ENCODE data around the gene IARS1. TPM values are rescaled to one million over a fixed set of nuclear protein-coding genes. Genes with fewer than 3 reads are reported as not detected.
A peak's percentile ranks its signal among the peaks of the same experiment; 100 is the strongest.

The IARS1 gene
- total RNA-seq (83.9 TPM), polyA plus RNA-seq (30.8 TPM)
- long read RNA-seq, donor 1: 0 reads
- long read RNA-seq, donor 2: 0 reads
- long read RNA-seq, donor 3, full-length matches to known transcripts: 1 of 1 reads
- long read RNA-seq, donor 3, partial matches to known transcripts: 0 of 1 reads
- long read RNA-seq, donor 3, other reads (novel, unspliced or antisense): 0 of 1 reads
- long read RNA-seq, donor 4, full-length matches to known transcripts: 1 of 8 reads
- long read RNA-seq, donor 4, partial matches to known transcripts: 7 of 8 reads
- long read RNA-seq, donor 4, other reads (novel, unspliced or antisense): 0 of 8 reads
- long read RNA-seq, donor 5, partial matches to known transcripts: 7 of 9 reads
- long read RNA-seq, donor 5, other reads (novel, unspliced or antisense): 0 of 9 reads
- long read RNA-seq, donor 6, full-length matches to known transcripts: 3 of 9 reads
- long read RNA-seq, donor 6, partial matches to known transcripts: 6 of 9 reads
- long read RNA-seq, donor 6, other reads (novel, unspliced or antisense): 0 of 9 reads
- long read RNA-seq, donor 7, full-length matches to known transcripts: 6 of 6 reads
- long read RNA-seq, donor 7, partial matches to known transcripts: 0 of 6 reads
- long read RNA-seq, donor 7, other reads (novel, unspliced or antisense): 0 of 6 reads
- long read RNA-seq, donor 8, full-length matches to known transcripts: 2 of 7 reads
- long read RNA-seq, donor 8, partial matches to known transcripts: 5 of 7 reads
- long read RNA-seq, donor 8, other reads (novel, unspliced or antisense): 0 of 7 reads
- long read RNA-seq, donor 9, full-length matches to known transcripts: 1 of 1 reads
- long read RNA-seq, donor 9, partial matches to known transcripts: 0 of 1 reads
- long read RNA-seq, donor 9, other reads (novel, unspliced or antisense): 0 of 1 reads
- long read RNA-seq, donor 10: 0 reads

GRCh38 chr9:92293452-92294296 lies at the start of gene IARS1:
TSS of gene IARS1 (minus strand) at chr9:92293697. CDS start at chr9:92289419, 4,278 bp downstream.
- peak; percentile 95 to 99 (median 98) for DNase-seq (ENCODE audit: low read depth in 6 of 9, low spot score in 9 of 9)
- Histone ChIP-seq H3K4me3 (ENCODE audit: low read length in 2 of 2) (peak within 1 kb of the TSS; percentile 79 to 89), H3K4me1 (ENCODE audit: control insufficient read depth in 2 of 2, insufficient read depth in 2 of 2, low read length in 2 of 2) (peaks cover 6 to 12% of the 10 kb centered on the region in 2 donors), H3K36me3 (ENCODE audit: control insufficient read depth in 2 of 2, insufficient read depth in 2 of 2, low read length in 1 of 2) (peaks cover 3 to 21% of the 10 kb centered on the region in 2 donors), H3K9me3 (ENCODE audit: control insufficient read depth in 2 of 2, insufficient read depth in 1 of 2, low read length in 1 of 2) (no peaks in the 10 kb centered on the region), H3K27ac (ENCODE audit: low read depth in 1 of 2, low read length in 1 of 2) (peak within 1 kb of the TSS; percentile 63 to 93), H3K27me3 (ENCODE audit: control insufficient read depth in 2 of 2, insufficient read depth in 1 of 2, low read length in 1 of 2) (no peaks in the 10 kb centered on the region)
- WGBS: under 1% methylated on average over 63 of the region's 63 CpGs

- H3K9me3 ChIP-seq (ENCODE audit: control insufficient read depth in 2 of 2, insufficient read depth in 1 of 2, low read length in 1 of 2): no peaks in the 10 kb centered on the region
- DNase-seq (ENCODE audit: low read depth in 6 of 9, low spot score in 9 of 9): no peak
Measured at GRCh38 chr9:92342825-92343488, 49.5 kb upstream of the IARS1 start.

DNA sequence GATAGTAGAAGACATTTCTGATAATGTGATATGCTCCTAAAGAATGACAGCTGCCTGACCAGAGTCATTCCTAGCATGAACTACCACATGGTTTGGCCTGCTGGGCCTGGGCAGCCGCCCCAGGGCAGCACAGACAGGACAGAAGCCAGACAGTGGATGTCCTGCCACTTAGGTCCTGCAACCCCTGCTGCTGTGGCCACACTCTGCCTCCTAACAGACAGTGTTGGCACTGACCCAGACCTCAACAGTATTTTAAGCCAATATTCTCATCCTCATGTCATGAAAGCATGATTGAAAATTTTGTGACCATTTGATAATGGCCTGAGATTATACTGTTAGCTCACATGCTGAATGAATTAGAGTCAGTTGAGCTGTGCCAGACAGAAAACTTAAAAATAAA lies 48.1 kb upstream of the IARS1 start:
- no peaks in the 10 kb centered on the region for H3K4me1 ChIP-seq (ENCODE audit: control insufficient read depth in 2 of 2, insufficient read depth in 2 of 2, low read length in 2 of 2)
- DNase-seq (ENCODE audit: low read depth in 6 of 9, low spot score in 9 of 9): no peak
- no peaks in the 10 kb centered on the region for H3K27me3 ChIP-seq (ENCODE audit: control insufficient read depth in 2 of 2, insufficient read depth in 1 of 2, low read length in 1 of 2)
- H3K9me3 ChIP-seq (ENCODE audit: control insufficient read depth in 2 of 2, insufficient read depth in 1 of 2, low read length in 1 of 2): no peaks in the 10 kb centered on the region
- peaks cover 28 to 32% of the 10 kb centered on the region in 2 donors for H3K36me3 ChIP-seq (ENCODE audit: control insufficient read depth in 2 of 2, insufficient read depth in 2 of 2, low read length in 1 of 2)
- no peak overlapping the region for H3K27ac ChIP-seq (ENCODE audit: low read depth in 1 of 2, low read length in 1 of 2)
- WGBS: 98% methylated on average over 1 of the region's 1 CpG
- H3K4me3 ChIP-seq (ENCODE audit: low read length in 2 of 2): no peak overlapping the region

More at GRCh38 chr9:92342825-92343488, 49.5 kb upstream of the IARS1 start:
- 95% methylated on average over 1 of the region's 1 CpG for WGBS
- Histone ChIP-seq H3K4me1 (ENCODE audit: control insufficient read depth in 2 of 2, insufficient read depth in 2 of 2, low read length in 2 of 2) (no peaks in the 10 kb centered on the region), H3K36me3 (ENCODE audit: control insufficient read depth in 2 of 2, insufficient read depth in 2 of 2, low read length in 1 of 2) (peaks cover 23 to 31% of the 10 kb centered on the region in 2 donors), H3K27ac (ENCODE audit: low read depth in 1 of 2, low read length in 1 of 2) (no peak overlapping the region), H3K4me3 (ENCODE audit: low read length in 2 of 2) (no peak overlapping the region), H3K27me3 (ENCODE audit: control insufficient read depth in 2 of 2, insufficient read depth in 1 of 2, low read length in 1 of 2) (no peaks in the 10 kb centered on the region)

- no peak overlapping the region for H3K4me3 ChIP-seq (ENCODE audit: low read length in 2 of 2)
- H3K4me1 ChIP-seq (ENCODE audit: control insufficient read depth in 2 of 2, insufficient read depth in 2 of 2, low read length in 2 of 2): no peaks in the 10 kb centered on the region
- H3K9me3 ChIP-seq (ENCODE audit: control insufficient read depth in 2 of 2, insufficient read depth in 1 of 2, low read length in 1 of 2): no peaks in the 10 kb centered on the region
- no peak for DNase-seq (ENCODE audit: low read depth in 6 of 9, low spot score in 9 of 9)
- peaks cover 12 to 27% of the 10 kb centered on the region in 2 donors for H3K36me3 ChIP-seq (ENCODE audit: control insufficient read depth in 2 of 2, insufficient read depth in 2 of 2, low read length in 1 of 2)
- no peak overlapping the region for H3K27ac ChIP-seq (ENCODE audit: low read depth in 1 of 2, low read length in 1 of 2)
- 99% methylated on average over 2 of the region's 2 CpGs for WGBS
- H3K27me3 ChIP-seq (ENCODE audit: control insufficient read depth in 2 of 2, insufficient read depth in 1 of 2, low read length in 1 of 2): no peaks in the 10 kb centered on the region
Measured at GRCh38 chr9:92333282-92333634, 39.8 kb upstream of the IARS1 start.

GRCh38 chr9:92332577-92333281 lies 39.2 kb upstream of the IARS1 start:
- H3K36me3 ChIP-seq (ENCODE audit: control insufficient read depth in 2 of 2, insufficient read depth in 2 of 2, low read length in 1 of 2): peaks cover 7 to 22% of the 10 kb centered on the region in 2 donors
- no peaks in the 10 kb centered on the region for H3K4me1 ChIP-seq (ENCODE audit: control insufficient read depth in 2 of 2, insufficient read depth in 2 of 2, low read length in 2 of 2)
- DNase-seq (ENCODE audit: low read depth in 6 of 9, low spot score in 9 of 9): no peak
- no peaks in the 10 kb centered on the region for H3K27me3 ChIP-seq (ENCODE audit: control insufficient read depth in 2 of 2, insufficient read depth in 1 of 2, low read length in 1 of 2)
- H3K27ac ChIP-seq (ENCODE audit: low read depth in 1 of 2, low read length in 1 of 2): no peak overlapping the region
- no peaks in the 10 kb centered on the region for H3K9me3 ChIP-seq (ENCODE audit: control insufficient read depth in 2 of 2, insufficient read depth in 1 of 2, low read length in 1 of 2)
- WGBS: 98% methylated on average over 3 of the region's 3 CpGs
- no peak overlapping the region for H3K4me3 ChIP-seq (ENCODE audit: low read length in 2 of 2)

DNA sequence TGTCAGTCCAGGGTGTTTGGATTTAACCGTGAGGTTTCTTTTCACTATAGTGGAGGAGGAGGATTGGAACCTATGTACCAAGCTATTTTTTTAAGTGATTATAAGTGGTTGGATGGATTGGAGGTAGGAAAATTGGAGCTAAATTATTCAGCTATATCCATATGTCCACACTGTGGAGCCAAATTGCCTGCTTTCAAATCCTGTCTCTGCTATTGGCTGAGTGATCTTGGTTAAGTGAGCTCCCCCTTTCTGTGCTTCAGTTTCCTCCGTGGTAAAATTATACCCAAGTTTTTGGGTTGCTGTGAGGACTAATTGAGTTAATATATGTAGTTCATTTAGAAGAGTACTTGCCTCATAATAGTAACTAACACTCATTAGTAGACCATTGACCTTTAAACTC lies 34.7 kb upstream of the IARS1 start:
- no peak overlapping the region for H3K27ac ChIP-seq (ENCODE audit: low read depth in 1 of 2, low read length in 1 of 2)
- 52% methylated on average over 2 of the region's 2 CpGs for WGBS
- H3K4me3 ChIP-seq (ENCODE audit: low read length in 2 of 2): no peak overlapping the region
- peak in 1 of 9 donors; percentile 15 for DNase-seq (ENCODE audit: low read depth in 6 of 9, low spot score in 9 of 9)
- H3K27me3 ChIP-seq (ENCODE audit: control insufficient read depth in 2 of 2, insufficient read depth in 1 of 2, low read length in 1 of 2): no peaks in the 10 kb centered on the region
- peaks cover 0 to 6% of the 10 kb centered on the region in 2 donors for H3K36me3 ChIP-seq (ENCODE audit: control insufficient read depth in 2 of 2, insufficient read depth in 2 of 2, low read length in 1 of 2)
- no peaks in the 10 kb centered on the region for H3K9me3 ChIP-seq (ENCODE audit: control insufficient read depth in 2 of 2, insufficient read depth in 1 of 2, low read length in 1 of 2)
- peaks cover 7 to 8% of the 10 kb centered on the region in 2 donors for H3K4me1 ChIP-seq (ENCODE audit: control insufficient read depth in 2 of 2, insufficient read depth in 2 of 2, low read length in 2 of 2)

GRCh38 chr9:92327283-92327850 lies 33.9 kb upstream of the IARS1 start:
- DNase-seq (ENCODE audit: low read depth in 6 of 9, low spot score in 9 of 9): no peak
- H3K9me3 ChIP-seq (ENCODE audit: control insufficient read depth in 2 of 2, insufficient read depth in 1 of 2, low read length in 1 of 2): no peaks in the 10 kb centered on the region
- H3K4me1 ChIP-seq (ENCODE audit: control insufficient read depth in 2 of 2, insufficient read depth in 2 of 2, low read length in 2 of 2): peaks cover 7 to 8% of the 10 kb centered on the region in 2 donors
- peaks cover 0 to 11% of the 10 kb centered on the region in 2 donors for H3K36me3 ChIP-seq (ENCODE audit: control insufficient read depth in 2 of 2, insufficient read depth in 2 of 2, low read length in 1 of 2)
- 92% methylated on average over 2 of the region's 2 CpGs for WGBS
- no peak overlapping the region for H3K27ac ChIP-seq (ENCODE audit: low read depth in 1 of 2, low read length in 1 of 2)
- H3K4me3 ChIP-seq (ENCODE audit: low read length in 2 of 2): no peak overlapping the region
- no peaks in the 10 kb centered on the region for H3K27me3 ChIP-seq (ENCODE audit: control insufficient read depth in 2 of 2, insufficient read depth in 1 of 2, low read length in 1 of 2)

Data from thymus (tissue), 14 donors.